Measurements from ENCODE around the gene BSDC1.

Gene BSDC1

GRCh38 chr1:32377541-32378220 lies 16.6 kb downstream of the BSDC1 start:
- Histone ChIP-seq H3K79me2 (ENCODE audit: insufficient read depth, low read length) (no peaks in the 10 kb centered on the region), H3K36me3 (ENCODE audit: insufficient read depth, low read length) (peaks cover 98% of the 10 kb centered on the region), H2AFZ (ENCODE audit: low read depth, low read length) (no peak overlapping the region), H3K9me3 (ENCODE audit: insufficient read depth, low read length, severe bottlenecking) (no peaks in the 10 kb centered on the region), H3K4me3 (ENCODE audit: low read depth in 1 of 2, low read length in 2 of 2) (no peak overlapping the region), H3K27me3 (ENCODE audit: insufficient read depth, low read length, poor library complexity) (no peaks in the 10 kb centered on the region), H3K4me1 (ENCODE audit: insufficient read depth, low read length) (peaks cover 5% of the 10 kb centered on the region; the same call in 1 of the 2 replicates), H3K9ac (ENCODE audit: low read depth, low read length) (no peak overlapping the region), H3K4me2 (ENCODE audit: insufficient read depth, low read length) (no peak overlapping the region), H4K20me1 (ENCODE audit: insufficient read depth, low read length) (no peaks in the 10 kb centered on the region), H3K27ac (ENCODE audit: low read length) (no peak overlapping the region)
- TF ChIP-seq CTCF (IDR thresholded peaks at IDR 0.05; ENCODE audit: borderline replicate concordance, extremely low read depth, low read length, poor library complexity, severe bottlenecking), result no peak
- no peak for TF ChIP-seq EZH2 (IDR thresholded peaks at IDR 0.05; ENCODE audit: borderline replicate concordance, low read depth, low read length, severe bottlenecking)
- DNase-seq, result no peak
- ATAC-seq (ENCODE audit: insufficient read depth, low read depth), result no peak

- no peak overlapping the region for H3K4me3 ChIP-seq (ENCODE audit: low read depth in 1 of 2, low read length in 2 of 2)
- H3K36me3 ChIP-seq (ENCODE audit: insufficient read depth, low read length), result peaks cover 96% of the 10 kb centered on the region
- H3K27ac ChIP-seq (ENCODE audit: low read length), result no peak overlapping the region
- DNase-seq, result no peak
- TF ChIP-seq CTCF (IDR thresholded peaks at IDR 0.05; ENCODE audit: borderline replicate concordance, extremely low read depth, low read length, poor library complexity, severe bottlenecking), result no peak
- no peak for TF ChIP-seq EZH2 (IDR thresholded peaks at IDR 0.05; ENCODE audit: borderline replicate concordance, low read depth, low read length, severe bottlenecking)
- no peaks in the 10 kb centered on the region for H3K79me2 ChIP-seq (ENCODE audit: insufficient read depth, low read length)
- peaks cover 13% of the 10 kb centered on the region for H3K4me1 ChIP-seq (ENCODE audit: insufficient read depth, low read length)
- no peak overlapping the region for H3K4me2 ChIP-seq (ENCODE audit: insufficient read depth, low read length)
- no peaks in the 10 kb centered on the region for H3K9me3 ChIP-seq (ENCODE audit: insufficient read depth, low read length, severe bottlenecking)
- H3K9ac ChIP-seq (ENCODE audit: low read depth, low read length), result no peak overlapping the region
- no peaks in the 10 kb centered on the region for H4K20me1 ChIP-seq (ENCODE audit: insufficient read depth, low read length)
- no peak for ATAC-seq (ENCODE audit: insufficient read depth, low read depth)
- no peak overlapping the region for H2AFZ ChIP-seq (ENCODE audit: low read depth, low read length)
- H3K27me3 ChIP-seq (ENCODE audit: insufficient read depth, low read length, poor library complexity), result no peaks in the 10 kb centered on the region
Measured at GRCh38 chr1:32376199-32376598, 18.0 kb downstream of the BSDC1 start.

- Histone ChIP-seq H4K20me1 (ENCODE audit: insufficient read depth, low read length) (0 out of 2 replicates have a peak, but pooled peaks cover 4% of the 10 kb centered on the region), H3K4me1 (ENCODE audit: insufficient read depth, low read length) (peaks cover 13% of the 10 kb centered on the region), H2AFZ (ENCODE audit: low read depth, low read length) (no peak overlapping the region), H3K9ac (ENCODE audit: low read depth, low read length) (no peak overlapping the region), H3K27ac (ENCODE audit: low read length) (no peak overlapping the region), H3K4me2 (ENCODE audit: insufficient read depth, low read length) (no peak overlapping the region), H3K36me3 (ENCODE audit: insufficient read depth, low read length) (peaks cover 80% of the 10 kb centered on the region), H3K4me3 (ENCODE audit: low read depth in 1 of 2, low read length in 2 of 2) (no peak overlapping the region), H3K79me2 (ENCODE audit: insufficient read depth, low read length) (no peaks in the 10 kb centered on the region), H3K9me3 (ENCODE audit: insufficient read depth, low read length, severe bottlenecking) (no peaks in the 10 kb centered on the region), H3K27me3 (ENCODE audit: insufficient read depth, low read length, poor library complexity) (no peaks in the 10 kb centered on the region)
- ATAC-seq (ENCODE audit: insufficient read depth, low read depth) (no peak), DNase-seq (no peak)
- TF ChIP-seq CTCF (IDR thresholded peaks at IDR 0.05; ENCODE audit: borderline replicate concordance, extremely low read depth, low read length, poor library complexity, severe bottlenecking) (no peak), EZH2 (IDR thresholded peaks at IDR 0.05; ENCODE audit: borderline replicate concordance, low read depth, low read length, severe bottlenecking) (no peak)
Measured at GRCh38 chr1:32373996-32374592, 20.1 kb downstream of the BSDC1 start.

Data from DND-41 (cell line).